ENCODE measurements around the gene ZNF579. TPM values are rescaled to one million over a fixed set of nuclear protein-coding genes. Genes with fewer than 3 reads are reported as not detected.

Gene ZNF579
- total RNA-seq, 1 experiment from 2014 or later = 19.9 TPM

- no peak overlapping the region for H3K14ac ChIP-seq (ENCODE audit: insufficient read depth, low read length)
- no peaks in the 10 kb centered on the region; the same call in 1 of the 2 replicates for H3K4me1 ChIP-seq (ENCODE audit: insufficient read depth, low read length)
- no peak overlapping the region for H3T11ph ChIP-seq (ENCODE audit: low read length)
- H2BK20ac ChIP-seq (ENCODE audit: low read depth, low read length, poor library complexity, severe bottlenecking) = no peak overlapping the region
- H3K9me3 Mint-ChIP-seq = no peaks in the 10 kb centered on the region
- H4K20me1 ChIP-seq (ENCODE audit: control insufficient read depth, insufficient read depth, insufficient read length) = no peaks in the 10 kb centered on the region
- H3K27ac ChIP-seq (ENCODE audit: insufficient read length, low read depth, low read length) = no peak overlapping the region
- no peaks in the 10 kb centered on the region for H3K9me3 ChIP-seq (ENCODE audit: control insufficient read depth, low read depth, low read length)
- H3K4ac ChIP-seq (ENCODE audit: low read depth, low read length) = no peak overlapping the region
- no peak overlapping the region for H2AK5ac ChIP-seq (ENCODE audit: insufficient read length, low read length)
- H3K4me2 ChIP-seq (ENCODE audit: insufficient read depth, insufficient read length, low read length) = no peak overlapping the region
- no peaks in the 10 kb centered on the region for H3K23me2 ChIP-seq (ENCODE audit: insufficient read length, low read depth, low read length, poor library complexity, severe bottlenecking)
- H2AFZ ChIP-seq (ENCODE audit: low read length) = no peak overlapping the region
- H3K18ac ChIP-seq (ENCODE audit: insufficient read length, low read depth, low read length) = no peak overlapping the region
- H2BK120ac ChIP-seq (ENCODE audit: low read depth, low read length, poor library complexity, severe bottlenecking) = no peak overlapping the region
- no CpG with 5 or more reads among the region's 26 CpGs for WGBS (ENCODE audit: extremely low coverage, insufficient read length, low lambda C conversion rate)
- no peak overlapping the region for H2BK5ac ChIP-seq (ENCODE audit: insufficient read length, low read length)
- H3K23ac ChIP-seq (ENCODE audit: insufficient read length, low read depth, low read length) = no peak overlapping the region
- H4K8ac ChIP-seq (replicated peaks; ENCODE audit: insufficient read length, low read depth, low read length) = no peak overlapping the region
- H3K27me3 Mint-ChIP-seq (ENCODE audit: low read depth) = peaks cover 4% of the 10 kb centered on the region; the same call in 1 of the 2 replicates
- H3K27me3 ChIP-seq (ENCODE audit: insufficient read depth, low read length) = no peaks in the 10 kb centered on the region
- DNase-seq = no peak
- no peaks in the 10 kb centered on the region for H3K36me3 Mint-ChIP-seq (ENCODE audit: insufficient read depth in 1 of 3, low read depth in 3 of 3)
- no peaks in the 10 kb centered on the region for H3K79me2 ChIP-seq (ENCODE audit: insufficient read depth, low read length)
- H3K4me1 Mint-ChIP-seq = peaks cover 0 to 7% of the 10 kb centered on the region in 2 experiments; a peak in 2 of 4 replicates
- H3K56ac ChIP-seq (ENCODE audit: insufficient read length, low read depth, low read length) = no peak overlapping the region
- H4K5ac ChIP-seq (ENCODE audit: insufficient read length, low read depth, low read length) = no peak overlapping the region
- no peak overlapping the region for H3K4me3 Mint-ChIP-seq
- H3K27ac Mint-ChIP-seq = no peak overlapping the region
- H3K79me1 ChIP-seq (ENCODE audit: insufficient read depth, low read depth, low read length, poor library complexity, severe bottlenecking) = no peaks in the 10 kb centered on the region
- TF ChIP-seq CTCF (conservative IDR thresholded peaks at IDR 0.05) = no peak
- no peak overlapping the region for H4K91ac ChIP-seq (ENCODE audit: insufficient read length, low read depth, low read length)
- no peak overlapping the region for H2BK15ac ChIP-seq (ENCODE audit: low read depth, low read length)
- H3K9ac ChIP-seq (ENCODE audit: extremely low read depth, insufficient read length, low read length) = no peak overlapping the region
- H2BK12ac ChIP-seq (ENCODE audit: insufficient read length, low read depth, low read length) = no peak overlapping the region
Measured at GRCh38 chr19:55530996-55531395, 49.7 kb downstream of the ZNF579 start.

Data from H9 (cell line).